Caco-2 (cell line): ENCODE results near the gene PSMB8. TPM values are rescaled to one million over a fixed set of nuclear protein-coding genes. Genes with fewer than 3 reads are reported as not detected.
"Not testable (repeated sequence)": the region's sequence is repeated elsewhere in the genome, so short reads cannot be mapped to it uniquely, and the experiment has no call there.

Source experiments
- BruUV-seq: library from RNA; stranded (reverse); fragments of 400-500 nt; replicated peaks from 2 replicates; lab custom pipeline; 2021; lab: Mats Ljungman, UMichigan
- CTCF ChIA-PET: fragments of 300-600 bp; sonication (Branson Sonifier 250); formaldehyde crosslinking; loops from one replicate; lab custom pipeline; 2022; ENCODE audit warnings: antibody characterized with exemption; lab: Charles Lee
- POLR2A ChIA-PET: fragments of 300-600 bp; sonication (Branson Sonifier 250); formaldehyde crosslinking; loops from one replicate; lab custom pipeline; 2022; ENCODE audit warnings: antibody characterized with exemption; lab: Charles Lee
- DNase-seq, 2 experiments: peaks; one replicate each; pipeline versions ENCODE4 v3.0.0 to v3.0.0-alpha.2; 2020 to 2022
- H3K27me3 ChIP-seq: replicated peaks from 2 replicates; pipeline ENCODE4 v1.6.0; 2011; ENCODE audit warnings: low read length; ENCODE audit not compliant: control insufficient read depth, insufficient read depth
- H3K36me3 ChIP-seq: 2 replicates; pipeline ENCODE4 v1.5.1; 2011; ENCODE audit warnings: low read length; ENCODE audit not compliant: control insufficient read depth, insufficient read depth
- H3K4me1 ChIP-seq: fragments of 250-450 bp; sonication (Bioruptor Pico); 2 replicates; pipeline ENCODE4 v1.5.1; 2020; ENCODE audit warnings: mild to moderate bottlenecking
- H3K4me3 ChIP-seq: 2 replicates; pipeline ENCODE4 v1.5.1; 2011; ENCODE audit warnings: low read depth, mild to moderate bottlenecking, control low read depth, low read length
- H3K9me3 ChIP-seq: fragments of 250-450 bp; sonication (Bioruptor Pico); 2 replicates; pipeline ENCODE4 v1.5.1; 2020; ENCODE audit warnings: mild to moderate bottlenecking, moderate library complexity
- H3K27ac Mint-ChIP-seq: one replicate; pipeline ENCODE4 v1.8.0; 2022; ENCODE audit warnings: mixed read lengths; ENCODE audit not compliant: unreplicated experiment
- H3K27me3 Mint-ChIP-seq: one replicate; pipeline ENCODE4 v1.8.0; 2022; ENCODE audit warnings: mixed read lengths; ENCODE audit not compliant: insufficient read depth, unreplicated experiment
- H3K36me3 Mint-ChIP-seq: one replicate; pipeline ENCODE4 v1.8.0; 2022; ENCODE audit warnings: mild to moderate bottlenecking, mixed read lengths; ENCODE audit not compliant: insufficient read depth, unreplicated experiment
- H3K4me1 Mint-ChIP-seq: one replicate; pipeline ENCODE4 v1.8.0; 2022; ENCODE audit warnings: low read depth, mixed read lengths; ENCODE audit not compliant: unreplicated experiment
- H3K4me3 Mint-ChIP-seq: one replicate; pipeline ENCODE4 v1.8.0; 2022; ENCODE audit warnings: mild to moderate bottlenecking, moderate library complexity, mixed read lengths; ENCODE audit not compliant: unreplicated experiment
- H3K9me3 Mint-ChIP-seq: one replicate; pipeline ENCODE4 v1.8.0; 2022; ENCODE audit warnings: mixed read lengths; ENCODE audit not compliant: unreplicated experiment
- CTCF ChIP-seq, 2 experiments: fragments of 200-600 bp in 1 of 2; IDR thresholded peaks; 1 replicate in 1 of 2; 2 replicates in 1 of 2; pipeline versions ENCODE4 v1.5.1 to v1.8.0; 2011 to 2022; ENCODE audit warnings: antibody characterized with exemption in 1 of 2, control low read depth in 1 of 2, inconsistent platforms in 1 of 2, low read depth in 1 of 2, low read length in 1 of 2, mild to moderate bottlenecking in 1 of 2, moderate library complexity in 1 of 2; ENCODE audit not compliant: insufficient read depth in 1 of 2, severe bottlenecking in 1 of 2, unreplicated experiment in 1 of 2
- intact Hi-C: fragments of 100-400 bp; cut with micrococcal nuclease; formaldehyde crosslinking; loops from one replicate; pipeline ENCODE4 v1.10.0; 2022; ENCODE audit not compliant: unreplicated experiment
- total RNA-seq: library from RNA; stranded (reverse); gene quantifications from 2 replicates; pipeline ENCODE4 v1.2.3, GENCODE V29; 2022

PSMB8 gene
- total RNA-seq, 1 experiment from 2014 or later, result 3.7 TPM

DNA sequence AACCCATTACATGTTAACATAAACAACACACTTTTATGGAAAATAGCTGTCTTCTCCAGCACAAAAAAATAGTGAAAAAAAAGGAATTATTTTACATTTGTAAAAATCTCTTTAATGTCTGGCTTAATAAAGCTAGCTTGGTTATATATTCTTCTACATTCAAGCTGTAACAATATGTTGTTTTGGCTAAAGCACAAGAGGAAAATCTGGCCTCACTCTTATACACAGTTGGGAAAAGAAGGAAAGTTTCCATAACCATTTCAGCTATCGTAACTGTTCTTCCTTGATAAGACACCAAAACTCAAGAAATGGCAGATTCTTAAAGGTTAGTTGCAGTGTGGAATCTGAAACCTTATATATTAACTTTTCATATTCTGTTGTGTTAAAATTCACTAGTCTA lies 34.7 kb downstream of the PSMB8 start:
- Mint-ChIP-seq H3K27ac (no peak overlapping the region), H3K9me3 (no peaks in the 10 kb centered on the region), H3K4me1 (no peaks in the 10 kb centered on the region), H3K4me3 (no peak overlapping the region), H3K36me3 (no peaks in the 10 kb centered on the region), H3K27me3 (peaks cover 9% of the 10 kb centered on the region)
- Histone ChIP-seq H3K9me3 (no peaks in the 10 kb centered on the region), H3K36me3 (no peaks in the 10 kb centered on the region), H3K27me3 (no peaks in the 10 kb centered on the region), H3K4me3 (no peak overlapping the region), H3K4me1 (no peaks in the 10 kb centered on the region)
- intact Hi-C loops, result no loop called here
- ChIA-PET CTCF (no interaction called here), POLR2A (no interaction called here)
- no peak for TF ChIP-seq CTCF (IDR thresholded peaks at IDR 0.05; ENCODE audit: insufficient read depth in 1 of 2, low read depth in 1 of 2, low read length in 1 of 2, severe bottlenecking in 1 of 2, unreplicated experiment in 1 of 2)
- BruUV-seq, result no TSS peak
- no peak for DNase-seq

GRCh38 chr6:32807020-32807580 lies 36.7 kb downstream of the PSMB8 start:
- no peaks in the 10 kb centered on the region for H3K36me3 ChIP-seq
- TF ChIP-seq CTCF (IDR thresholded peaks at IDR 0.05; ENCODE audit: insufficient read depth in 1 of 2, low read depth in 1 of 2, low read length in 1 of 2, severe bottlenecking in 1 of 2, unreplicated experiment in 1 of 2), result no peak
- intact Hi-C loops, result no loop called here
- POLR2A ChIA-PET, result no interaction called here
- H3K4me1 Mint-ChIP-seq, result no peaks in the 10 kb centered on the region
- H3K4me3 ChIP-seq, result no peak overlapping the region
- H3K27me3 ChIP-seq, result no peaks in the 10 kb centered on the region
- CTCF ChIA-PET, result interaction anchor here (0.6 kb wide), 1 partner anchor 61 kb away, joined by 3 read pairs; no protein-coding TSS in a partner anchor
- H3K4me1 ChIP-seq, result no peaks in the 10 kb centered on the region
- H3K27me3 Mint-ChIP-seq, result peaks cover 15% of the 10 kb centered on the region
- H3K36me3 Mint-ChIP-seq, result no peaks in the 10 kb centered on the region
- H3K4me3 Mint-ChIP-seq, result no peak overlapping the region
- no peak overlapping the region for H3K27ac Mint-ChIP-seq
- H3K9me3 ChIP-seq, result 0 out of 2 replicates have a peak, but pooled peaks cover 2% of the 10 kb centered on the region
- BruUV-seq, result no TSS peak
- no peak for DNase-seq
- H3K9me3 Mint-ChIP-seq, result no peaks in the 10 kb centered on the region

DNA sequence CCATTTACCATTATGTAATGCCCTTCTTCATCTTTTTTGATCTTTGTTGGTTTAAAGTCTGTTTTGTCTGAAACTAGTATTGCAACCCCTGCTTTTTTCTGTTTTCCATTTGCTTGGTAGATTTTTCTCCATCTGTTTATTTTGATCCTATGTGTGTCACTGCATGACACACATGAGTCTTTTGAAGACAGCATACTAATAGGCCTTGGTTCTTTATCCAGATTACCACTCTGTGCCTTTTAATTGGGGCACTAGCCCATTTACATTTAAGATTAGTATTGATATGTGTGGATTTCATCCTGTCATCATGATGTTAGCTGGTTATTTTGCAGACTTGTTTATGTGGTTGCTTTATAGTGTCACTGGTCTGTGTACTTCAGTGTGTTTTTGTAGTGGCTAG lies 38.4 kb downstream of the PSMB8 start:
- BruUV-seq, H3K4me3 Mint-ChIP-seq, CTCF ChIA-PET, H3K9me3 ChIP-seq, H3K27me3 ChIP-seq, DNase-seq, H3K36me3 ChIP-seq, H3K9me3 Mint-ChIP-seq, H3K4me1 ChIP-seq, POLR2A ChIA-PET, H3K4me1 Mint-ChIP-seq, H3K27ac Mint-ChIP-seq, H3K36me3 Mint-ChIP-seq, H3K4me3 ChIP-seq, intact Hi-C loops: not testable (repeated sequence)
- peaks cover 17% of the 10 kb centered on the region for H3K27me3 Mint-ChIP-seq
